ENCODE measurements around the gene DAB1. TPM values are rescaled to one million over a fixed set of nuclear protein-coding genes. Genes with fewer than 3 reads are reported as not detected.

Gene DAB1
- total RNA-seq, 1 donor from 2014 or later: 1.6 TPM

DNA sequence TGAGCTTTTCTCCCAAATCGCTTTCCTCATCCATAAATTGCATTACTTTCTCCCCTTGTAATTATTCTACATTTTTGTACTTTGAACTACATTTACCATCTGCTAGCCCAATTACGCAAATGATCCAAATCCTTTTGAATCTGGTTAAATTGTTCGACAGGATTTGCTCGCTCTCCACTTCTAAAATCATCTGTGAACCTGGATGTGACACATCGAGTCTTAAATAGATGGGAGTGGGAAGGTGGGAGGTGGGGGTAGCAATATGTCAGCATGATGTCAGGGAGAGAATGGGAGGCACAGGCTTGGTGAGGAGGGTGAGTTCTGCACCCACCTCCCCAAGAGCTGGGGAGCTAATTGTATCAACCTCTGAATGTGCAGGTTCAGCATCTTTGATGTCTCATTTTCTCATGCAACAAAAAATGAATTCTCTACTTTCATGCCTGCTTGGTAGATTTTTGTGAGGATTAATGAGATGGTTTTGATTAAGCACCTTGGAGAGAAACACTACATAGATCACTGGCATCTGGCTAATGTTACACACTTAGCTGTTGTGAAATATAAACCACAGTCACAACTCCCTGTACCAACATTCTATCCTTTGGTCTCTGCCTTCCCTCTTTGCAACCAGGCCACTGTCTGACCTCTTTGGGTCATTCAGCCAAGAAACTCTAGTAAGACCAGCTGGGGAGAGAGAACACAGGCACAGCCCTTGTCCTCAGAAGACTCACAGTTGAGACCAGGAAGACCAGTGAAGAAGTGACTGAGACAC lies 165.1 kb downstream of the DAB1 start:
- H3K27me3 Mint-ChIP-seq (ENCODE audit: low read depth, unreplicated experiment): peaks cover 2% of the 10 kb centered on the region
- H3K4me1 Mint-ChIP-seq (ENCODE audit: low read depth, unreplicated experiment): no peaks in the 10 kb centered on the region
- Histone ChIP-seq H2AFZ (ENCODE audit: low read depth, low read length) (no peak overlapping the region), H3K9me3 (ENCODE audit: insufficient read depth, low read depth, low read length) (no peaks in the 10 kb centered on the region), H3K27me3 (ENCODE audit: insufficient read depth, low read length) (no peaks in the 10 kb centered on the region), H4K20me1 (ENCODE audit: insufficient read depth, low read length) (no peaks in the 10 kb centered on the region), H3K9ac (ENCODE audit: low read length) (no peak overlapping the region), H3K79me2 (ENCODE audit: insufficient read depth, low read length) (no peaks in the 10 kb centered on the region), H3K4me1 (ENCODE audit: insufficient read depth, low read length) (no peaks in the 10 kb centered on the region), H3K36me3 (ENCODE audit: insufficient read depth, low read length) (no peaks in the 10 kb centered on the region), H3K27ac (ENCODE audit: low read depth, low read length) (no peak overlapping the region), H3K4me2 (ENCODE audit: low read length) (no peak overlapping the region), H3K4me3 (ENCODE audit: insufficient read depth, low read depth, low read length) (no peak overlapping the region)
- no peak for FAIRE-seq
- no peaks in the 10 kb centered on the region for H3K36me3 Mint-ChIP-seq (ENCODE audit: low read depth, unreplicated experiment)
- H3K9me3 Mint-ChIP-seq (ENCODE audit: unreplicated experiment): peaks cover 2% of the 10 kb centered on the region
- TF ChIP-seq, protein P1, sequence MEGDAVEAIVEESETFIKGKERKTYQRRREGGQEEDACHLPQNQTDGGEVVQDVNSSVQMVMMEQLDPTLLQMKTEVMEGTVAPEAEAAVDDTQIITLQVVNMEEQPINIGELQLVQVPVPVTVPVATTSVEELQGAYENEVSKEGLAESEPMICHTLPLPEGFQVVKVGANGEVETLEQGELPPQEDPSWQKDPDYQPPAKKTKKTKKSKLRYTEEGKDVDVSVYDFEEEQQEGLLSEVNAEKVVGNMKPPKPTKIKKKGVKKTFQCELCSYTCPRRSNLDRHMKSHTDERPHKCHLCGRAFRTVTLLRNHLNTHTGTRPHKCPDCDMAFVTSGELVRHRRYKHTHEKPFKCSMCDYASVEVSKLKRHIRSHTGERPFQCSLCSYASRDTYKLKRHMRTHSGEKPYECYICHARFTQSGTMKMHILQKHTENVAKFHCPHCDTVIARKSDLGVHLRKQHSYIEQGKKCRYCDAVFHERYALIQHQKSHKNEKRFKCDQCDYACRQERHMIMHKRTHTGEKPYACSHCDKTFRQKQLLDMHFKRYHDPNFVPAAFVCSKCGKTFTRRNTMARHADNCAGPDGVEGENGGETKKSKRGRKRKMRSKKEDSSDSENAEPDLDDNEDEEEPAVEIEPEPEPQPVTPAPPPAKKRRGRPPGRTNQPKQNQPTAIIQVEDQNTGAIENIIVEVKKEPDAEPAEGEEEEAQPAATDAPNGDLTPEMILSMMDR (IDR thresholded peaks at IDR 0.05; ENCODE audit: insufficient read depth, low read depth, low read length): no peak
- TF ChIP-seq EZH2 (IDR thresholded peaks at IDR 0.05; ENCODE audit: insufficient read depth, low read length): no peak
- no peak for DNase-seq (ENCODE audit: low read depth)
- no peak overlapping the region for H3K4me3 Mint-ChIP-seq (ENCODE audit: unreplicated experiment)
- H3K27ac Mint-ChIP-seq (ENCODE audit: unreplicated experiment): no peak overlapping the region

DNA sequence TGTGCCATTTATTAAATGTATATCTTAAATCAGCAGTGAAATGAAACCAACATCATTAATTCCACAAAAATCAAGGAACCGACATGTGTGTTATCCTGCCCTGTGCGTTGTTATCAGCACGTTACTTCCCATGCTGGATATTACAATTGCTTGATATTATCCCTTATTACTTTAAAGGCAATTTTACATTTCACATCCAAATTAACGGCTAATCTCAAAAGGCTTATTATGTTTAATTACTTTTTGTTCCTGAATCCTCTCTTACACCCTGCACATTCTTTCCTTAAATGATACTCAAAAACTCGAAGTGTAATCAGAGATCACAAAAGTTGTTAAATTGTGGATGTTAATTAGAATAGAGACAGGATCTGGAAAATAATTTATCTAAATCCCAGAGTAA lies 167.9 kb downstream of the DAB1 start:
- TF ChIP-seq, protein P1 (IDR thresholded peaks at IDR 0.05; ENCODE audit: insufficient read depth, low read depth, low read length): no peak
- no peak for TF ChIP-seq EZH2 (IDR thresholded peaks at IDR 0.05; ENCODE audit: insufficient read depth, low read length)
- peaks cover 2% of the 10 kb centered on the region for H3K9me3 Mint-ChIP-seq (ENCODE audit: unreplicated experiment)
- DNase-seq (ENCODE audit: low read depth) (no peak), FAIRE-seq (no peak)
- no peak overlapping the region for H3K27ac Mint-ChIP-seq (ENCODE audit: unreplicated experiment)
- H3K4me3 Mint-ChIP-seq (ENCODE audit: unreplicated experiment): no peak overlapping the region
- peaks cover 2% of the 10 kb centered on the region for H3K27me3 Mint-ChIP-seq (ENCODE audit: low read depth, unreplicated experiment)
- H3K36me3 Mint-ChIP-seq (ENCODE audit: low read depth, unreplicated experiment): no peaks in the 10 kb centered on the region
- H2AFZ ChIP-seq (ENCODE audit: low read depth, low read length): no peak overlapping the region
- H3K4me1 ChIP-seq (ENCODE audit: insufficient read depth, low read length): no peaks in the 10 kb centered on the region
- no peak overlapping the region for H3K9ac ChIP-seq (ENCODE audit: low read length)
- no peaks in the 10 kb centered on the region for H3K27me3 ChIP-seq (ENCODE audit: insufficient read depth, low read length)
- no peak overlapping the region for H3K4me3 ChIP-seq (ENCODE audit: insufficient read depth, low read depth, low read length)
- no peaks in the 10 kb centered on the region for H4K20me1 ChIP-seq (ENCODE audit: insufficient read depth, low read length)
- no peak overlapping the region for H3K4me2 ChIP-seq (ENCODE audit: low read length)
- no peaks in the 10 kb centered on the region for H3K9me3 ChIP-seq (ENCODE audit: insufficient read depth, low read depth, low read length)
- H3K36me3 ChIP-seq (ENCODE audit: insufficient read depth, low read length): no peaks in the 10 kb centered on the region
- H3K4me1 Mint-ChIP-seq (ENCODE audit: low read depth, unreplicated experiment): no peaks in the 10 kb centered on the region
- H3K79me2 ChIP-seq (ENCODE audit: insufficient read depth, low read length): no peaks in the 10 kb centered on the region
- no peak overlapping the region for H3K27ac ChIP-seq (ENCODE audit: low read depth, low read length)

DNA sequence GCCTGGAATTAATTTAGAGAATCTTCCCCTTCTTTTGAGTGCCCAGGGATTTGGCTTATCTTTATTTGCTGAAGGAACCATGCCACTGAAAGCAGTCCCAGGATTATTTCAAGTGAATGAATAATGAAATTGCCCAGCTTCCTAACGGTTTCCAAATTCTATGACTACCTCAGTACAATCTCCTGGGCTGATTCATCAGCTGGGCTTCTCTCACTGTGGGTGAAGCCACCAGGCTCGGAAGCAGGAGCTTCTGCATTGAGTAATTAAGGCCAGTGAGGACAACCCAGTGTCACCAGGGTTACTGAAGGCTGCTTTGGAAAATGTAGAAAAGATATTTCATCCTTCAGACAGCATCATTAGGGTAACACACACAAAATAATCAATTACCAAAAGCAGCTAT lies 169.8 kb downstream of the DAB1 start:
- Mint-ChIP-seq H3K4me1 (ENCODE audit: low read depth, unreplicated experiment) (no peaks in the 10 kb centered on the region), H3K27me3 (ENCODE audit: low read depth, unreplicated experiment) (peaks cover under 1% of the 10 kb centered on the region), H3K27ac (ENCODE audit: unreplicated experiment) (no peak overlapping the region), H3K36me3 (ENCODE audit: low read depth, unreplicated experiment) (no peaks in the 10 kb centered on the region), H3K4me3 (ENCODE audit: unreplicated experiment) (no peak overlapping the region), H3K9me3 (ENCODE audit: unreplicated experiment) (peaks cover 2% of the 10 kb centered on the region)
- Histone ChIP-seq H3K27ac (ENCODE audit: low read depth, low read length) (no peak overlapping the region), H3K36me3 (ENCODE audit: insufficient read depth, low read length) (no peaks in the 10 kb centered on the region), H3K9me3 (ENCODE audit: insufficient read depth, low read depth, low read length) (no peaks in the 10 kb centered on the region), H3K4me1 (ENCODE audit: insufficient read depth, low read length) (no peaks in the 10 kb centered on the region), H3K79me2 (ENCODE audit: insufficient read depth, low read length) (no peaks in the 10 kb centered on the region), H3K4me2 (ENCODE audit: low read length) (no peak overlapping the region), H3K9ac (ENCODE audit: low read length) (no peak overlapping the region), H3K4me3 (ENCODE audit: insufficient read depth, low read depth, low read length) (no peak overlapping the region), H2AFZ (ENCODE audit: low read depth, low read length) (no peak overlapping the region), H3K27me3 (ENCODE audit: insufficient read depth, low read length) (no peaks in the 10 kb centered on the region), H4K20me1 (ENCODE audit: insufficient read depth, low read length) (no peaks in the 10 kb centered on the region)
- TF ChIP-seq EZH2 (IDR thresholded peaks at IDR 0.05; ENCODE audit: insufficient read depth, low read length): no peak
- TF ChIP-seq, protein P1 (IDR thresholded peaks at IDR 0.05; ENCODE audit: insufficient read depth, low read depth, low read length): no peak
- FAIRE-seq (no peak), DNase-seq (ENCODE audit: low read depth) (peak; percentile 41)

Data from astrocyte (in vitro differentiated cells and primary cell).